CD1c-positive myeloid dendritic cell (primary cell): ENCODE results near the gene CDY1B.
"Not testable (repeated sequence)": the region's sequence is repeated elsewhere in the genome, so short reads cannot be mapped to it uniquely, and the experiment has no call there.

ENCODE experiments used
- DNase-seq: peaks from one replicate; pipeline ENCODE4 v3.0.0-alpha.2; 2016; ENCODE audit errors: extremely low spot score

CDY1B gene, protein sequence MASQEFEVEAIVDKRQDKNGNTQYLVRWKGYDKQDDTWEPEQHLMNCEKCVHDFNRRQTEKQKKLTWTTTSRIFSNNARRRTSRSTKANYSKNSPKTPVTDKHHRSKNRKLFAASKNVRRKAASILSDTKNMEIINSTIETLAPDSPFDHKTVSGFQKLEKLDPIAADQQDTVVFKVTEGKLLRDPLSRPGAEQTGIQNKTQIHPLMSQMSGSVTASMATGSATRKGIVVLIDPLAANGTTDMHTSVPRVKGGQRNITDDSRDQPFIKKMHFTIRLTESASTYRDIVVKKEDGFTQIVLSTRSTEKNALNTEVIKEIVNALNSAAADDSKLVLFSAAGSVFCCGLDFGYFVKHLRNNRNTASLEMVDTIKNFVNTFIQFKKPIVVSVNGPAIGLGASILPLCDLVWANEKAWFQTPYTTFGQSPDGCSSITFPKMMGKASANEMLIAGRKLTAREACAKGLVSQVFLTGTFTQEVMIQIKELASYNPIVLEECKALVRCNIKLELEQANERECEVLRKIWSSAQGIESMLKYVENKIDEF

DNA sequence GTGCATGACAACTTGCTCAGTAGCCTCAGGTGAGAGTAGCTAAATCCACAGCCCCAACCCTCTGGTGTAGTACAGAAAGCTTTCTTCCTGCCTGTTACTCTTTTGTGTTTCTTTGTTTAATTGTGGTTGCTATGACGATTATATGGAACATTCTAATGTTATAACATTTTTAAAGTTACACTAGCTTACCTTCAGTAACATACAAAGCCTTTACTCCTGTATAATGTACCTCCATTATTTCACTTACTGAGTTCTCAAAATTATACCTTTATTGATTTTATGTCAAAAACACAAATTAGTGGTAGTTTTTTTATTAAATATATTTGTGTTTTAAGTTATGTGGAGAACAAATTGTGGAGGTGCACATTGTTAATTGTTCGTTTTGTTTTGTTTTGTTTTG, at the start of gene CDY1B:
TSS of gene CDY1B (minus strand) at position 101 of the 400 bp plus-strand sequence. CDS start 331 bp downstream, outside the sequence.
- not testable (repeated sequence) for DNase-seq

DNA sequence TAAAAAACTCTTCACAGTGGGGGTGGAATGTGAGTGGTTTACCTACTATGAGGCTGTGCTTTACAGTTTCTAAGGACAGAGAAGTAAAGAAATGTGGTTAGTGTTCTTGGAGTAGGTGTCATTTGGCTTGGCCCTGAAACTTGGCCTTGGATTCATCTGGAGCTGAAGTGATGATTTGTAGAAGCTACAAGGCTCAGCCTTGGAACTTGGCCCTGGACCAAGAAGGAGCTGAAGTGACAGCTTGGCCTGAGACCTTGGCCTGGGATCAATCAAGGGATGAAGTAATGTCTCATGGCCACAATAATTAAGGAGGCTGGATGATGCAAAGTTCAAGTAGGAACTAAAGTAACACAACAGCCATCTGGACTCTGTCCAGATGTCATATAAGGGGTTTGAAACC, 1.7 kb upstream of the CDY1B start:
- not testable (repeated sequence) for DNase-seq

DNA sequence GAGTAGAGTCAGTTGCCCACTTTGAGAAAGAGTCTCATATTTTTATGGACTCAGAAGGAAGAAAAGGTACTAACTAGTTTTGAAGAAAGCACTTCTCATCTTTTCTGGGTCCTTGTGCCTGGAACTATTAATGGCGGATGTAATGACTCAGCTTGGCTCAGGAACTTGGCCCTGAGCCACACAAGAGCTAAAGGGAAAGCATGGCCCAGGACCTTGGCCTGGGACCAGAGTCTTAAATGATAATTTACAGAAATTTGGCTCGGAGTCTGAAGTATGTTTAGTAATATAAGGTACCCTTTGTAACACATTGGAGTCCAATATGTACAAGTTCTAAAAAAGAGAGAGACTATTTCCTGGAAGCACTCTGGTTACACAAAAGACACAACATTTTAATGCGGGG, 4.6 kb downstream of the CDY1B start:
- DNase-seq, result not testable (repeated sequence)

DNA sequence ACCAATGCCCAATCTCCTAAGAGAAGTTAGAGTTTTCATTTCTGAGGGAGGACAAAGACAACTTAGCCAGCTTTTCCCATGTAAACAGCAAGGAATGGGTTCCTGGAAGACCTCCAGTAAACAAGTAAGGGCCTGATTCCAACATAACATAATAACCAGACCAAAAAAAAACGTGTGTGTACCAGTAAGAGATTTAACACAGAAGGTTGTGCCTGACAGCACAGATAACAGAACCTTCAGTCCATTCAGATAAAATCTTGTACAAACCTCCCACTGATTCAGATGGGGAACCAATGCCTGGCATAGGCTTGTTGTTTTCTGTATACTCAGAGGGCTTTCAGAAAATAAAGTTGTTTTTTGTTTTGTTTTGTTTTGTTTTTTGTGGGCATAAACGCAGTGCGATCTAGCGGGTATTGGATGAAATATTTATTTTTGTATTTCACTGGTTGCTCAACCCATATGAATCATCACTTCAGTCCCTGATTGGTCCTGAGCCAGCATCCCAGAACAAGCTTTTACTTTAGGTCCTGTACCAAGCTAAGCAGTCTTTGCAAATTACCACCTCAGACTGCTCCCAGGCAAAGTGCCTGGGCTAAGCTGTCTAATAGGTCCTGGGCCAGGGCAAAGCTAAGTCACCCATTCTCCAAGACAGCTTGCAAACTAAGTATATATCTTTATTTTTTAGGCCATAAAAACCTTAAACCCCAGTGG, 8.7 kb downstream of the CDY1B start:
- DNase-seq, result not testable (repeated sequence)

DNA sequence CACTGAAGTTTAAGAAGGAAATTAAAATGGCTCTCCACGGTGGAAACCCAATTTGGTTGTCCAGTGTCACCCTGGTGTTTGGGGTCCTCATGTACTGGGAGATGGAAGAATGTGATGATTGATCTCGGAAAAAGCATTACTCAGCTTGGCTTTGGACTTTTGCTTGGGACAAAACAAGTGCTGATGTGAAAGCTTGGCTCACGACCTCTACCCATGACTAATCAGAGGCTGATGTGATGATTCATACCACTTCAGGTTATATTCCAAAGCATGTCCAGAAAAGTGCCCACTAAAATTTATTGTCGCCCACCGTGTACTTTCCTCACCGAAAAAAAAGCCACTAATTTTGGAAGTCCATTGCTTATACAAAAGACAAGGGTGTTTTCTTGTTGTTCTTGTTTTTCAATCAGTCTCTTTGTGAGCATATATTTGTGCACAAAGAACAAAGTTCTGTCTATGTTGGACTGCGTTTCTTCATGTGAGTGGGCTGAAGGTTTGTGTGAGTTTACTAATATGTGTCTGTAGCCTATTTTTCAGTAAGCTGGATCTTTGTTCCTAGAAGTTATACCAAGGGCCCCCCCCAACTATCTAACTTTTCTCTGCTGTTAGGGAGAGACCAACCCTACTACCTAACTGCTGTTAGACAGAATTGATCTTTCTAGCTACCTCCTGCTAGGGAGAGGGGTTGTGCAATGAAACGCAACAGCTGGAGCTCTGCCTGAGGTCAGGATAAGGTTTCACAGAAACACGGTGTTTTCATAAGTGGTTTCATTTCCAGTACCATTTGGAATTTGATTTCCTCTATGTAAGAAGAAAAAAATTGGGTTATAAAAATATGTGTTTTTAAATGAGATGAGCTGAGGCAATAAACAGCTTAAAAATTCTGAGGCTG, 21.4 kb downstream of the CDY1B start:
- not testable (repeated sequence) for DNase-seq
